Middle frontal gyrus (tissue), 1 donor: Measurements from ENCODE around the gene CNTNAP2.

Experiments used
- DNase-seq: peaks from one replicate; pipeline ENCODE4 v3.0.0-alpha.2; 2015; ENCODE audit warnings: low spot score; ENCODE audit errors: extremely low spot score

CNTNAP2 gene

DNA sequence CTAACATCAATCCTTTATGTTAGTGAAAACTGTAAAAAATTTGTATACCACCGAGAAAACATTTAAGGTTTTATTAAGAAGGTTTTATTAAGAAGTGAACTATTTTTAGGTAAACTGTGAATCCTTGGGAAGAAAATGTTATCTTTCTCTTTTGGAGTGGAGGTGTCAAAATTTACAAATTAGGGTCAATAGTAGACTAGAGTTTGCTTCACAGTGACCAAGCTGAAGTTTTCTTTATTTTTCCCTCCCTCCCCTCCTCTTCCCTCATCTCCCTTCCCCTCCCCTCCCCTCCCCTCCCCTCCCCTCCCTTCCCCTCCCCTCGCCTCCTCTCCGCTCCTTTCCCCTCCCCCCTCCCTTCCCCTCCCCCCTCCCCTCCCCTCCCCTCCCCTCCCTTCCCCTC lies 168.8 kb downstream of the CNTNAP2 start:
- no peak for DNase-seq

DNA sequence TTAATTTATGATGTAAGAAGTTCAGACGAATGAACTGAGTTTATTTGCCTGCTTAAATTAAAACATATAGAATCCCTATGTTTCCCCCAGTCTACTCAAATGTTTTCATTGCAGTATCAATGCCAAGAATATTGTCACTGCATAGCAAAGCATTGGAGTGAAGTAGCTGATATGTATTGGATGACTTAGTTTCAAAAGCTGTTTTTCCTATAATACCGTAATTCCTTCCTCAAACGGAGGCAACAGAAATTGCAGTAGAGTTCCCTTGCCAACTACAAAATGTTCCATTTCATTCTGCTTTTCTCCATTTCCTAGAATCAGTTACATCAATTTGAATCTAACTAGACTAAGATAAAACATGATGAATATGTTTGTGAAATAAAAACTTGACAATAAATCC lies 174.1 kb downstream of the CNTNAP2 start:
- no peak for DNase-seq

GRCh38 chr7:146291900-146292299 lies 175.3 kb downstream of the CNTNAP2 start:
- no peak for DNase-seq

DNA sequence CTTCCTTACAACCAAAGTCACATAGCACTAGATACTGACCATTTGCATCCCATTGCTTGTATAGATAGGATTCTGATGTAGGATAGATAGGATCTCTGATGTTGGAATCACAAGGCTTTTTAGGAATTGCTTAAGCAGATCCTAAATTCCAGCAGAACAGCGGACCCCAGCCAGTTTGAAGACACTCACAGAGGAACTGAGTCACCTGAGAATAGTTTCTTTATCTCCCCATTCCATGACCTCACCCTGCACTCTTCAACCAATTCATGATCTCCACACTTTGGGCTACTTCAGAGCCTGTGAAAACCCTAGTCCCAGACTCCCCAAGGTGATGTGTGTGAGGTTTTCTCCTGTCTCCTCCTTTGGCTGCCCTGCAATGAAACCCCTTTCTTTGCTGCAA lies 179.4 kb downstream of the CNTNAP2 start:
- no peak for DNase-seq

GRCh38 chr7:146314962-146315361 lies 198.4 kb downstream of the CNTNAP2 start:
- DNase-seq, result no peak

- DNase-seq, result no peak
Measured at GRCh38 chr7:146319629-146320028, 203.0 kb downstream of the CNTNAP2 start.

GRCh38 chr7:146321301-146321700 lies 204.7 kb downstream of the CNTNAP2 start:
- DNase-seq, result no peak

GRCh38 chr7:146331369-146331768 lies 214.8 kb downstream of the CNTNAP2 start:
- no peak for DNase-seq

- no peak for DNase-seq
Measured at GRCh38 chr7:146345251-146345650, 228.7 kb downstream of the CNTNAP2 start.

GRCh38 chr7:146346096-146346495 lies 229.5 kb downstream of the CNTNAP2 start:
- no peak for DNase-seq

DNA sequence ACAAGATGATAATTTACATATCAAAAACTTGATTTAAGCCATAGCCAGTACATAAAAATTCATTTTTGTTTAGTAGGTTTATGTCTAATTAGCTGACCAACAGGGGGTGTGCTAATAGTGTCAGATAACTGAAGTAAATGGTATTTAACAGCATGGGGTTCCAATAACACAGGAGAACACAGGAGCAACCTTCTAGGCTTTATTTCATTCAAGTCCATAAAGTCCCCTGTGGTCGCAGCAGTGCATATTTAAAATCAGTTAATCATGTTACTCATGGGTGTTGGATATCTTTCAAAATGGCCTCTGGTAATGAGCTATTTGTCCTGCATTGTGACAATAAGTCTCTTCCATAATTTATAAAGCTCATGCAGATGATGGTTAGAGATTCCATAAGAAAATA lies 238.6 kb downstream of the CNTNAP2 start:
- DNase-seq, result no peak

DNA sequence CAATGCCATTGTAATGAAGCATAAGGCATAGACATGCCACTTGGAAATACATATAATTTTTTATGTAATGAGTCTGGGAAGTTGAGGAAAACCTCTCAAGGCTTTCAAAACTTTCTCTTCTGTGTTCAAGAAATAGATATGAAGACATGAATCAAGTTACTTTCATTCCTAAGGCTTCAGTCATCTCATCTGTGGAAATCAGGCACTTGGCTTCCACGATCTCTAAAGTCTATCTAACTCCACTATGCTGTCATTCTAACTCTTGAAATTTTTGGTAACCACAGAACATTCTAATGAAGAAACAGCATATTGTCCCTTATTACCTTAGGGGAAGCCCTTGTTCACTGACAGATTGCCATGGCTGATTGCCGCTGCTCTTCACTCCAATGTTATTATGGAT lies 242.6 kb downstream of the CNTNAP2 start:
- no peak for DNase-seq

- DNase-seq, result no peak
Measured at GRCh38 chr7:146366938-146367337, 250.3 kb downstream of the CNTNAP2 start.

GRCh38 chr7:146370171-146370570 lies 253.6 kb downstream of the CNTNAP2 start:
- no peak for DNase-seq

GRCh38 chr7:146375170-146375569 lies 258.6 kb downstream of the CNTNAP2 start:
- DNase-seq, result no peak

GRCh38 chr7:146378196-146378595 lies 261.6 kb downstream of the CNTNAP2 start:
- no peak for DNase-seq

- no peak for DNase-seq
Measured at GRCh38 chr7:146387140-146387539, 270.5 kb downstream of the CNTNAP2 start.

- DNase-seq, result no peak
Measured at GRCh38 chr7:146388928-146389327, 272.3 kb downstream of the CNTNAP2 start.

- no peak for DNase-seq
Measured at GRCh38 chr7:146393346-146393745, 276.7 kb downstream of the CNTNAP2 start.

DNA sequence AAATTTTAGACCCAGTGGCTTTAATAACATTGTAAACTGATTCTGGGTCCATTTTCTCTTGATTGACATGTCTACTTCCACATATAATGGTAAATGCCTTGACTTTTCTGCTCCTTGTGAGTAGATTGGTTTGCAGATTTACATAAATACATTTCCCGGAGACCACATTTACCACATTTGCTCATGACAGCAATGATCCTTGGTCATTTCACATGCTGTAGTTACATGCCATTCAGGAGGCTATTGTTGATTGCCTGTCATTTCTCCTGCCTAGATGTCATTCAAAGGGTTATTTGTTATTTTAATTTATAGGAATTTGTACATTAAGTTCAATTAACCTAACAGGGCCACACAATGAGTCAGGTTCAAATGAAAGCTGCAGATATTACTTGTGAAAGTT lies 280.5 kb downstream of the CNTNAP2 start:
- no peak for DNase-seq

DNA sequence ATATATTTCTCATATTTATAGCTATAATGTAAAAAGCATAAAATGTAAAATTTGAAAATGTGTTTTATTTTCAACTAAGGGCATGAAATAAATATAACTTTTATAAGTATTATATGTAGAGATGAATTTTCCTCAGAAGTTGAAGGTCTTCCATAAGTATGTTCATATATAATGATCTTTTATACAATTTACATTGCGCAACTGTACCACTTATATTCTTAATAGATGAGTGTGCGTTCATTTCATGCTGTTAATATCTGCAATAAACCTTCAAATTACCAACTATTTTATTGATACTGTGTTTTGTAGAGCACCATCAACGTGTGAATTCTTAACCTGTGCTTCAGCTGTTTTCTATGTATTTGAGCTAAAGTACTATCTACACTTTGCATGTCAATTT lies 285.3 kb downstream of the CNTNAP2 start:
- no peak for DNase-seq

DNA sequence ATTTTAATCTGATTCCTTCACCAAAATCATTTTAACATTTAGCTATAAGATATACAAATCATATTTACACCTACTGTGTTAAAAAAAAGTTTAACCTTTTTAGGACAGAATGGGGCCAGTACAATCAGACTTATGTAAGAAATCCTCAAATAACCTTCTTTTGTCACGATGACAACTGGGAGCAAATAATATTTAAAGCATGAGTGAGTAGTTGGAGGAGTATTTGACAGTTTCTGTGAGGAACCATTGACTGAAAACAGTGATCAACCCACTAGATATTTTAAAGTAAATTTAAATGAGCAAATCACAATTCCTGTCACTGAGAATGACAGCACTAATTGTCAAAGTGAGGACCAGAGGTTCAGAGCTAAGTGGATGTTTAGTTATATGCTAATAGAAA lies 289.1 kb downstream of the CNTNAP2 start:
- DNase-seq, result no peak

GRCh38 chr7:146411975-146412374 lies 295.4 kb downstream of the CNTNAP2 start:
- no peak for DNase-seq

- DNase-seq, result no peak
Measured at GRCh38 chr7:146412781-146413180, 296.2 kb downstream of the CNTNAP2 start.
